Neuronal stem cell (in vitro differentiated cells): ENCODE results near the gene MFAP5.

Source experiments
- DNase-seq: peaks from one replicate; pipeline ENCODE4 v3.0.0-alpha.2; 2013; ENCODE audit warnings: low spot score
- H2AFZ ChIP-seq: one replicate; pipeline ENCODE4 v1.6.1; 2013; ENCODE audit warnings: mild to moderate bottlenecking, low read length, inconsistent platforms
- H2AK5ac ChIP-seq: 2 replicates; pipeline ENCODE4 v1.6.1; 2013; ENCODE audit warnings: low read depth, mild to moderate bottlenecking, inconsistent platforms, low read length, moderate library complexity, mixed read lengths
- H2BK120ac ChIP-seq: 2 replicates; pipeline ENCODE4 v1.6.1; 2013; ENCODE audit warnings: low read depth, mild to moderate bottlenecking, inconsistent platforms, low read length, moderate library complexity, mixed read lengths
- H2BK12ac ChIP-seq: one replicate; pipeline ENCODE4 v1.6.1; 2013; ENCODE audit warnings: low read length, inconsistent platforms
- H2BK15ac ChIP-seq: 2 replicates; pipeline ENCODE4 v1.6.1; 2013; ENCODE audit warnings: mild to moderate bottlenecking, low read length, inconsistent platforms, mixed read lengths
- H2BK5ac ChIP-seq: one replicate; pipeline ENCODE4 v1.6.1; 2013; ENCODE audit warnings: inconsistent platforms, mild to moderate bottlenecking, low read length, moderate library complexity
- H3K14ac ChIP-seq: one replicate; pipeline ENCODE4 v1.6.1; 2013; ENCODE audit warnings: low read length, inconsistent platforms
- H3K18ac ChIP-seq: 2 replicates; pipeline ENCODE4 v1.6.1; 2013; ENCODE audit warnings: low read length, inconsistent platforms
- H3K23ac ChIP-seq: 2 replicates; pipeline ENCODE4 v1.6.1; 2013; ENCODE audit warnings: low read depth, mild to moderate bottlenecking, mixed read lengths, low read length, inconsistent platforms; ENCODE audit not compliant: poor library complexity
- H3K27ac ChIP-seq: replicated peaks from 3 replicates; pipeline ENCODE4 v1.5.1; 2013; ENCODE audit warnings: low read length, inconsistent platforms
- H3K27me3 ChIP-seq, 3 experiments: 2 replicates each; pipeline ENCODE4 v1.6.1; 2013; ENCODE audit warnings: low read length in 3 of 3, mild to moderate bottlenecking in 2 of 3, inconsistent platforms in 1 of 3, low read depth in 1 of 3, mixed read lengths in 1 of 3, moderate library complexity in 1 of 3; ENCODE audit not compliant: control insufficient read depth in 3 of 3, insufficient read depth in 3 of 3
- H3K36me3 ChIP-seq, 2 donors: replicated peaks in 1 of 2; 2 replicates each; pipeline ENCODE4 v1.6.1; 2013; ENCODE audit warnings: low read length in 2 of 2; ENCODE audit not compliant: control insufficient read depth in 2 of 2, insufficient read depth in 2 of 2
- H3K4ac ChIP-seq: 2 replicates; pipeline ENCODE4 v1.6.1; 2013; ENCODE audit warnings: inconsistent platforms, mild to moderate bottlenecking, low read length, moderate library complexity
- H3K4me1 ChIP-seq, 2 donors: 1 replicate in 1 of 2; 2 replicates in 1 of 2; pipeline ENCODE4 v1.6.1; 2013; ENCODE audit warnings: low read length in 2 of 2, low read depth in 1 of 2; ENCODE audit not compliant: control insufficient read depth in 2 of 2, insufficient read depth in 1 of 2
- H3K4me2 ChIP-seq: one replicate; pipeline ENCODE4 v1.6.1; 2013; ENCODE audit warnings: mild to moderate bottlenecking, low read length, inconsistent platforms; ENCODE audit not compliant: insufficient read depth, poor library complexity, severe bottlenecking
- H3K4me3 ChIP-seq, 2 donors: 2 replicates each; pipeline ENCODE4 v1.5.1; 2013; ENCODE audit warnings: low read length in 2 of 2, mild to moderate bottlenecking in 2 of 2, inconsistent platforms in 1 of 2, moderate library complexity in 1 of 2
- H3K79me1 ChIP-seq: one replicate; pipeline ENCODE4 v1.6.1; 2013; ENCODE audit warnings: low read depth, mild to moderate bottlenecking, inconsistent platforms, low read length, moderate library complexity
- H3K9ac ChIP-seq: one replicate; pipeline ENCODE4 v1.6.1; 2013; ENCODE audit warnings: mild to moderate bottlenecking, low read depth, low read length, inconsistent platforms; ENCODE audit not compliant: poor library complexity
- H3K9me3 ChIP-seq, 2 donors: replicated peaks in 1 of 2; 2 replicates each; pipeline versions ENCODE3 to v1.6.1; 2013; ENCODE audit warnings: low read length in 2 of 2, mild to moderate bottlenecking in 2 of 2, inconsistent platforms in 1 of 2, low read depth in 1 of 2, mixed read lengths in 1 of 2, moderate library complexity in 1 of 2; ENCODE audit not compliant: control insufficient read depth in 2 of 2, insufficient read depth in 1 of 2
- H4K8ac ChIP-seq: one replicate; pipeline ENCODE4 v1.6.1; 2013; ENCODE audit warnings: low read depth, mild to moderate bottlenecking, inconsistent platforms, low read length, moderate library complexity
- H4K91ac ChIP-seq: one replicate; pipeline ENCODE4 v1.6.1; 2013; ENCODE audit warnings: low read length, low read depth, mild to moderate bottlenecking, inconsistent platforms; ENCODE audit not compliant: poor library complexity
- WGBS, 2 donors: extraction: QIAGEN DNeasy Blood & Tissue Kit; methylation state at CpG; one replicate each; pipeline ENCODE4 v1.1.7; 2013; ENCODE audit warnings: missing lambda C conversion rate in 2 of 2, mixed read lengths in 1 of 2; ENCODE audit not compliant: insufficient read length in 2 of 2, insufficient replicate concordance in 1 of 2; ENCODE audit errors: extremely low coverage in 2 of 2; 5-methylcytosine and 5-hydroxymethylcytosine counted together

MFAP5 gene

GRCh38 chr12:8658346-8658745 is 4.3 kb downstream of the MFAP5 start:
- H3K27ac ChIP-seq: peak overlapping the region; percentile 50
- H3K23ac ChIP-seq: no peak overlapping the region
- DNase-seq: no peak
- H3K4me3 ChIP-seq: no peak overlapping the region
- peak overlapping the region; percentile 29 for H2AFZ ChIP-seq
- no peaks in the 10 kb centered on the region for H3K36me3 ChIP-seq
- H3K14ac ChIP-seq: no peak overlapping the region
- no peak overlapping the region for H2BK15ac ChIP-seq
- H2BK120ac ChIP-seq: no peak overlapping the region
- H3K79me1 ChIP-seq: no peaks in the 10 kb centered on the region
- H3K9me3 ChIP-seq: no peaks in the 10 kb centered on the region
- H3K27me3 ChIP-seq: peaks cover 0 to 4% (median 0%) of the 10 kb centered on the region in 3 experiments
- peaks cover 0 to 11% of the 10 kb centered on the region in 2 donors for H3K4me1 ChIP-seq
- no peak overlapping the region for H2BK5ac ChIP-seq
- H3K4ac ChIP-seq: no peak overlapping the region
- no peak overlapping the region for H3K4me2 ChIP-seq
- H2BK12ac ChIP-seq: no peak overlapping the region
- H4K8ac ChIP-seq: no peak overlapping the region
- H3K9ac ChIP-seq: no peak overlapping the region
- no CpG with 5 or more reads among the region's 1 CpG for WGBS, 2 donors
- H3K18ac ChIP-seq: no peak overlapping the region
- no peak overlapping the region for H2AK5ac ChIP-seq
- no peak overlapping the region for H4K91ac ChIP-seq

- Histone ChIP-seq H2AFZ (no peak overlapping the region), H3K9me3 (no peaks in the 10 kb centered on the region), H3K27ac (no peak overlapping the region)
Measured at GRCh38 chr12:8655421-8655820, 7.2 kb downstream of the MFAP5 start.

DNA sequence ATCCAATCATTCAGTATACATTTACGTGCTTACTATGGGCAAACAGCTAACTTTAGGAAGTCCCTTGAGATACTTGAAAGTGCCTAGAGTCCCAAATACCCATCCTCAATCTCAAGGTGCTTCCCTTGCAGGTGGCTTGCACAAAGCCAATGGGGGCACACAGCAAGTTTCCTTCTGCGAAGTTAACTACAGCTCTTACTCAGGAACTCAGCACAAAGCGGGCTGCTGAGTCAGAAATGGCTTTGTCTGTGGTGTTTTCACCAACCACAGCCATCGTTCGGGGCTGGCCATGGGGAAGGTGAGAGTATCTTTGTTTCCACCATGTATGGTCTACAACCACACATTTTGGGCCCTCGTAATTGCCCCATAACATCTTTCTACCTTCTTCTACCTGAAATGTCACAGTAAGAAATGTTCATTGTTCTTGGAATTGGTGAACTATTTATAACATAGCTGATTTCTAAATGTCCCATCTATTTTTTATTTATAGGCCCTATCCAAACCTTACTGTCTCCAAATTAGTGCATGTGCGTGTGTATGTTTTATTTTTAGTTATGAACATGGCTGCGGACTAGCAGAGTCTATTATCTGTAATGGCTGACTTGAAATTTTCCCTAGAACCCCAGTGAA is 13.9 kb downstream of the MFAP5 start:
- Histone ChIP-seq H4K91ac (no peak overlapping the region), H3K4me2 (no peak overlapping the region), H3K23ac (no peak overlapping the region), H3K18ac (no peak overlapping the region), H3K4ac (no peak overlapping the region), H2AFZ (no peak overlapping the region), H4K8ac (no peak overlapping the region), H2BK5ac (no peak overlapping the region), H3K36me3 (no peaks in the 10 kb centered on the region), H2AK5ac (no peak overlapping the region), H3K27me3 (no peaks in the 10 kb centered on the region), H3K79me1 (no peaks in the 10 kb centered on the region), H3K4me1 (no peaks in the 10 kb centered on the region), H2BK12ac (no peak overlapping the region), H3K9me3 (no peaks in the 10 kb centered on the region), H3K14ac (no peak overlapping the region), H2BK120ac (no peak overlapping the region), H3K4me3 (no peak overlapping the region), H3K9ac (no peak overlapping the region), H2BK15ac (no peak overlapping the region), H3K27ac (no peak overlapping the region)
- DNase-seq: no peak
- WGBS, 2 donors: no CpG with 5 or more reads among the region's 8 CpGs

More at GRCh38 chr12:8655421-8655820, 7.2 kb downstream of the MFAP5 start:
- H3K14ac ChIP-seq: no peak overlapping the region
- no peak overlapping the region for H4K8ac ChIP-seq
- no peaks in the 10 kb centered on the region for H3K79me1 ChIP-seq
- no CpG with 5 or more reads among the region's 6 CpGs for WGBS, 2 donors
- H4K91ac ChIP-seq: no peak overlapping the region
- H3K27me3 ChIP-seq: no peaks in the 10 kb centered on the region
- no peak overlapping the region for H2BK5ac ChIP-seq
- H3K4me3 ChIP-seq: no peak overlapping the region
- H3K4me2 ChIP-seq: no peak overlapping the region
- no peak overlapping the region for H3K23ac ChIP-seq
- no peak overlapping the region for H3K18ac ChIP-seq
- DNase-seq: no peak
- H2BK120ac ChIP-seq: no peak overlapping the region
- H3K4me1 ChIP-seq: no peaks in the 10 kb centered on the region
- no peak overlapping the region for H2AK5ac ChIP-seq
- no peak overlapping the region for H3K4ac ChIP-seq
- no peak overlapping the region for H2BK12ac ChIP-seq
- H2BK15ac ChIP-seq: no peak overlapping the region
- H3K36me3 ChIP-seq: no peaks in the 10 kb centered on the region
- no peak overlapping the region for H3K9ac ChIP-seq

- H3K4me2 ChIP-seq: no peak overlapping the region
- no peak overlapping the region for H2AK5ac ChIP-seq
- H2BK15ac ChIP-seq: no peak overlapping the region
- no peak overlapping the region for H3K27ac ChIP-seq
- H4K8ac ChIP-seq: no peak overlapping the region
- no peak overlapping the region for H3K4me3 ChIP-seq
- no peaks in the 10 kb centered on the region for H3K36me3 ChIP-seq
- no peak overlapping the region for H3K4ac ChIP-seq
- no peaks in the 10 kb centered on the region for H3K27me3 ChIP-seq
- H3K9ac ChIP-seq: no peak overlapping the region
- H3K23ac ChIP-seq: no peak overlapping the region
- no peak overlapping the region for H2BK5ac ChIP-seq
- H2BK12ac ChIP-seq: no peak overlapping the region
- WGBS, 2 donors: no CpG with 5 or more reads among the region's 5 CpGs
- no peak for DNase-seq
- H4K91ac ChIP-seq: no peak overlapping the region
- no peak overlapping the region for H2AFZ ChIP-seq
- no peak overlapping the region for H3K14ac ChIP-seq
- no peak overlapping the region for H2BK120ac ChIP-seq
- no peaks in the 10 kb centered on the region for H3K4me1 ChIP-seq
- H3K79me1 ChIP-seq: no peaks in the 10 kb centered on the region
- H3K9me3 ChIP-seq: no peaks in the 10 kb centered on the region
- H3K18ac ChIP-seq: no peak overlapping the region
Measured at GRCh38 chr12:8647968-8648367, 14.7 kb downstream of the MFAP5 start.
